Kidney epithelial cell (primary cell): ENCODE results near the gene CXorf66. TPM values are rescaled to one million over a fixed set of nuclear protein-coding genes. Genes with fewer than 3 reads are reported as not detected.
"Not testable (repeated sequence)": the region's sequence is repeated elsewhere in the genome, so short reads cannot be mapped to it uniquely, and the experiment has no call there.

Source experiments
- DNase-seq: peaks from one replicate; pipeline ENCODE4 v3.0.0-alpha.2; 2010; ENCODE audit warnings: low read depth
- H3K27me3 ChIP-seq: 2 replicates; pipeline ENCODE4 v1.6.0; 2011; ENCODE audit warnings: low read length; ENCODE audit not compliant: control insufficient read depth, insufficient read depth
- H3K36me3 ChIP-seq: 2 replicates; pipeline ENCODE4 v1.5.1; 2011; ENCODE audit warnings: low read length; ENCODE audit not compliant: control insufficient read depth, insufficient read depth
- H3K4me3 ChIP-seq: 2 replicates; pipeline ENCODE4 v1.5.1; 2011; ENCODE audit warnings: low read depth, mild to moderate bottlenecking, control low read depth, low read length
- CTCF ChIP-seq: IDR thresholded peaks from 2 replicates; pipeline ENCODE4 v1.5.1; 2011; ENCODE audit warnings: mild to moderate bottlenecking, moderate library complexity, low read length, control low read depth, inconsistent platforms; ENCODE audit not compliant: insufficient read depth, poor library complexity, severe bottlenecking
- total RNA-seq: library from RNA; depleted of rRNA; stranded (reverse); fragments of >200 nt; gene quantifications from 2 replicates; pipeline ENCODE4 v1.2.3, GENCODE V29; 2015

Gene CXorf66
- total RNA-seq, 1 donor from 2014 or later = not detected

DNA sequence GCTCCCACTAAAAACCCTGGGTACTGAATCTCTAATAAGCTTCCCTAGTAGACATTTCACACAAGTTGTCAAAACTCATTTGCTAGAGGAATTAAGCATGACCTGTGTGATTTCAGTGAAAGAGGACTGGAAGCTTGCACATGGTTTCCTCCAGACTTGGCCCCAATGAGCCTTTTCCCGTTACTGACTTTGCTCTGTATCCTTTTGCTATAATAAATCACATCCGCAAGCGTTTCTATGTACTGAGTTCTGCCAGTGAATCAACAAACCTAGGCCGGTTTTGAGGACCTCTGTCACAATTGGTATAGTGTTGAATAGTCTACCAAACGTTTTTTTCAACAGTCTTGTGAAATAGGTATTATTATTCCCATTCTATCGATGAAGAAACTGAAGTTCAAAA lies 40.6 kb downstream of the CXorf66 start:
- H3K27me3 ChIP-seq = no peaks in the 10 kb centered on the region
- no peak for TF ChIP-seq CTCF
- DNase-seq = no peak
- no peaks in the 10 kb centered on the region for H3K36me3 ChIP-seq
- H3K4me3 ChIP-seq = no peak overlapping the region

DNA sequence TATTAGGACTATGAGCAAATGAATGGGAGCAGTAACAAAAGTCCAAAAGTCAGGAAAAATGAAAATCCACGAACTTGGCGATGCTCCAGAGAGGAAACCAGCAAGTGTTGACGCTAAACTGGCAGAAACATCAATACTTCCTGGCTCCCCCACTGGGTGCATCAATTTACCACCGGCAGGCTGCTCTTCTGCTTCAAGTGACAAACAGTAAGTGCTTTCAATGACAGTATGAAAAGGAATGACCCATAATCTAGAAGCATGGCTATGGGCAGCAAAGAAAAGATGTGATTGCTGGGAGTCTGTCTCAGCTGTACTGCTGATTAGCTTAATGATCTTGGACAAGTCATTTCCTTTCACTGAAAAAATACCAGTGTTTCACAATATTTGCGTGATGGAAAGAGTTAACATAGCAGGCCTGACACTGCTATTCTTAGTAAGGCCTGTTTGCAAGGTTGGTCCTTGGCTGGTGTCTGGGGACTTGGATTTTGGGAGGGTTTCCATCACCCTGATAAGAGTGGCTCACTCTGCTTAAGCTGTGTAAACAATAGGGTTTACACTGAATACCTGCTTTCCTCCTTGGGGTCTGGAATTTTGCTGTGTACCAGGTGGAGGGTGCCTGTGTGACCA lies 41.1 kb downstream of the CXorf66 start:
- no peak for DNase-seq
- no peaks in the 10 kb centered on the region for H3K36me3 ChIP-seq
- no peak overlapping the region for H3K4me3 ChIP-seq
- TF ChIP-seq CTCF = no peak
- no peaks in the 10 kb centered on the region for H3K27me3 ChIP-seq

DNA sequence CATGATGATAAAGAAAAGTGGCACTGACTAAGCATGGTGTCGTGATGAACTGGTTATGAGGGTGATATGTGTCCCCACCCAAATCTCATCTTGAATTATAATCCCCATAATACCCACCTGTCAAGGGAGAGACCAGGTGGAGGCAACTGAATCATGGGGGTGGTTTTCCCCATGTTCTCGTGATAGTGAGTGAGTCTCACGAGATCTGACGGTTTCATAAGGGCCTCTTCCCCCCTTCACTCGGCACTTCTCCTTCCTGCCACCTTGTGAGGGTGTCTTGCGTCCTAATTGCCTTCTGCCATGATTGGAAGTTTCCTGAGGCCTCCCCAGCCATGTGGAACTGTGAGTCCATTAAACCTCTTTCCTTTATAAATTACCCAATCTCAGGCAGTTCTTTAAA lies 44.2 kb downstream of the CXorf66 start:
- DNase-seq, H3K27me3 ChIP-seq, H3K4me3 ChIP-seq, H3K36me3 ChIP-seq: not testable (repeated sequence)

GRCh38 chrX:139920316-139920715 lies 45.0 kb downstream of the CXorf66 start:
- Histone ChIP-seq H3K36me3 (no peaks in the 10 kb centered on the region), H3K4me3 (no peak overlapping the region), H3K27me3 (no peaks in the 10 kb centered on the region)
- no peak for DNase-seq
- no peak for TF ChIP-seq CTCF

DNA sequence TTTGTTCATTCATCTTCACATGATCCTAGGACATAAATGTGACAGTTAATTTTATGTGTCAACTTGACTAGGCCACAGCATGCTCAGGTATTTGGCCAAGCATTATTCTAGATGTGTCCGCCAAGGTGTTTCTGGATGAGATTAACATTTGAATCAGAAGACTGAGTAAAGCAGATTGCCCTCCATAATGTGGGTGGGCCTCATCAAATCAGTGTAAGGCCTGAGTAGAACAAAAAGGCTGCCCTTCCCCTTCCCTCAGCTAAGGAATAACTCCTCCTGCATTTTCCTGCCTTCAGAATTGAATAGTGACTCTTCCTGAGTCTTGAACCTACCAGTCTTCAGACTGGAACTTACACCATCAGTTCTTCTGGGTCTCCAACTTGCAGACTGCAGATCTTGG lies 50.9 kb downstream of the CXorf66 start:
- no peak overlapping the region for H3K4me3 ChIP-seq
- no peak for DNase-seq
- TF ChIP-seq CTCF = no peak
- H3K36me3 ChIP-seq = no peaks in the 10 kb centered on the region
- no peaks in the 10 kb centered on the region for H3K27me3 ChIP-seq

GRCh38 chrX:139909712-139910111 lies 55.6 kb downstream of the CXorf66 start:
- no peak overlapping the region for H3K4me3 ChIP-seq
- DNase-seq = no peak
- no peaks in the 10 kb centered on the region for H3K36me3 ChIP-seq
- H3K27me3 ChIP-seq = no peaks in the 10 kb centered on the region
- TF ChIP-seq CTCF = no peak
